Esophagus squamous epithelium (tissue), 5 donors: ENCODE results near the gene EPHA6. TPM values are rescaled to one million over a fixed set of nuclear protein-coding genes. Genes with fewer than 3 reads are reported as not detected.

Experiments
- DNase-seq: peaks from one replicate; lab custom pipeline; 2025; lab: John Stamatoyannopoulos, UW
- H3K27ac ChIP-seq, 4 donors: fragments of 200-600 bp; sonication (generic); one replicate each; pipeline ENCODE4 v1.5.1; 2016 to 2019; ENCODE audit warnings: mild to moderate bottlenecking in 1 of 4
- H3K27me3 ChIP-seq, 4 donors: fragments of 200-600 bp; sonication (generic); 1 replicate in 3 of 4; 2 replicates in 1 of 4; pipeline versions ENCODE4 v1.5.1 to v1.6.0; 2017 to 2021; ENCODE audit warnings: antibody characterized with exemption in 1 of 4
- H3K36me3 ChIP-seq, 3 donors: fragments of 200-600 bp; sonication (generic); one replicate each; pipeline ENCODE4 v1.5.1; 2016 to 2019
- H3K4me1 ChIP-seq, 3 donors: fragments of 200-600 bp; sonication (generic); one replicate each; pipeline ENCODE4 v1.5.1; 2017 to 2019
- H3K4me3 ChIP-seq, 4 donors: fragments of 200-600 bp; sonication (generic); 1 replicate in 3 of 4; 2 replicates in 1 of 4; pipeline ENCODE4 v1.5.1; 2016 to 2019; ENCODE audit warnings: mild to moderate bottlenecking in 2 of 4, moderate library complexity in 1 of 4
- H3K9me3 ChIP-seq, 3 donors: fragments of 200-600 bp; sonication (generic); one replicate each; pipeline ENCODE4 v1.5.1; 2016 to 2019
- POLR2A ChIP-seq, 4 donors: fragments of 450-650 bp; IDR thresholded peaks; one replicate each; pipeline ENCODE4 v1.6.1; 2017; ENCODE audit warnings: antibody characterized with exemption in 4 of 4, mild to moderate bottlenecking in 4 of 4, moderate library complexity in 3 of 4
- WGBS, 2 donors: methylation state at CpG; one replicate each; pipeline ENCODE4 v1.1.5; 2018; 5-methylcytosine and 5-hydroxymethylcytosine counted together
- intact Hi-C: fragments of 100-400 bp; cut with DNase I; formaldehyde crosslinking; loops from one replicate; pipeline ENCODE4 v1.15.0; 2022
- total RNA-seq, 4 donors: library from RNA; depleted of rRNA; stranded (reverse); fragments of >200 nt; gene quantifications; one replicate each; pipeline ENCODE4 v1.1.0, GENCODE V29; 2016
- TF ChIP-seq, protein P1 (sequence below), 6 experiments: fragments of 450-650 bp in 4 of 6; fragments of 200-600 bp in 2 of 6; sonication (generic) in 2 of 6; IDR thresholded peaks; one replicate each; pipeline ENCODE4 v1.5.1; 2016 to 2019; ENCODE audit warnings: antibody characterized with exemption in 6 of 6, mild to moderate bottlenecking in 4 of 6, moderate library complexity in 4 of 6
- donor health status: DM: yes; HTN: yes; CAD: no.

Gene EPHA6
- total RNA-seq, 4 donors from 2014 or later: 0.34 to 2.9 (median 1.5) TPM

DNA sequence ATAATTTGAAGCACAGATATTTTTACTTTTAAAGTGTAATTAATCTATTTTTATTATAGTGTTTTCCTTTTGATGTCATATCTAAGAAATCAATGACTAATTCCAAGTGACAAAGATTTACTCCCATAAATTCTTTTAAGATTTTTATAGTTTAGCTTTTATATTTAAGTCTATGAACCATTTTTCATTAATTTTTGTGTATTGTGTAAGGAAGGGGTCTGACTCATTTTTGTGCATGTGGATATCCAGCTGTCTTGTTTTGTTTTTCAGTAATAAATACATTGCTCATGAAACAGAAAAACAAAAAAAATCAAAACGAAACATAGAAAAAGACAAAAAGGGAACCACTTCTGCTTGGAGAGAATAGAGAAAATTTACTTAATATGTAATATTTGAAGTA, 145.1 kb downstream of the EPHA6 start:
- no peak for DNase-seq
- intact Hi-C loops: no loop called here
- H3K4me1 ChIP-seq: peaks cover 0 to 54% (median 10%) of the 10 kb centered on the region in 3 donors
- 28 to 37% methylated on average over 1 of the region's 1 CpG for WGBS, 2 donors
- no peak overlapping the region for H3K4me3 ChIP-seq
- no peak for TF ChIP-seq POLR2A (IDR thresholded peaks at IDR 0.05)
- TF ChIP-seq, protein P1, sequence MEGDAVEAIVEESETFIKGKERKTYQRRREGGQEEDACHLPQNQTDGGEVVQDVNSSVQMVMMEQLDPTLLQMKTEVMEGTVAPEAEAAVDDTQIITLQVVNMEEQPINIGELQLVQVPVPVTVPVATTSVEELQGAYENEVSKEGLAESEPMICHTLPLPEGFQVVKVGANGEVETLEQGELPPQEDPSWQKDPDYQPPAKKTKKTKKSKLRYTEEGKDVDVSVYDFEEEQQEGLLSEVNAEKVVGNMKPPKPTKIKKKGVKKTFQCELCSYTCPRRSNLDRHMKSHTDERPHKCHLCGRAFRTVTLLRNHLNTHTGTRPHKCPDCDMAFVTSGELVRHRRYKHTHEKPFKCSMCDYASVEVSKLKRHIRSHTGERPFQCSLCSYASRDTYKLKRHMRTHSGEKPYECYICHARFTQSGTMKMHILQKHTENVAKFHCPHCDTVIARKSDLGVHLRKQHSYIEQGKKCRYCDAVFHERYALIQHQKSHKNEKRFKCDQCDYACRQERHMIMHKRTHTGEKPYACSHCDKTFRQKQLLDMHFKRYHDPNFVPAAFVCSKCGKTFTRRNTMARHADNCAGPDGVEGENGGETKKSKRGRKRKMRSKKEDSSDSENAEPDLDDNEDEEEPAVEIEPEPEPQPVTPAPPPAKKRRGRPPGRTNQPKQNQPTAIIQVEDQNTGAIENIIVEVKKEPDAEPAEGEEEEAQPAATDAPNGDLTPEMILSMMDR (IDR thresholded peaks at IDR 0.05): no peak
- H3K27me3 ChIP-seq: no peaks in the 10 kb centered on the region
- H3K36me3 ChIP-seq: no peaks in the 10 kb centered on the region
- H3K9me3 ChIP-seq: no peaks in the 10 kb centered on the region
- H3K27ac ChIP-seq: peak overlapping the region in 3 of 4 donors; percentile 60 to 87 (median 73)

DNA sequence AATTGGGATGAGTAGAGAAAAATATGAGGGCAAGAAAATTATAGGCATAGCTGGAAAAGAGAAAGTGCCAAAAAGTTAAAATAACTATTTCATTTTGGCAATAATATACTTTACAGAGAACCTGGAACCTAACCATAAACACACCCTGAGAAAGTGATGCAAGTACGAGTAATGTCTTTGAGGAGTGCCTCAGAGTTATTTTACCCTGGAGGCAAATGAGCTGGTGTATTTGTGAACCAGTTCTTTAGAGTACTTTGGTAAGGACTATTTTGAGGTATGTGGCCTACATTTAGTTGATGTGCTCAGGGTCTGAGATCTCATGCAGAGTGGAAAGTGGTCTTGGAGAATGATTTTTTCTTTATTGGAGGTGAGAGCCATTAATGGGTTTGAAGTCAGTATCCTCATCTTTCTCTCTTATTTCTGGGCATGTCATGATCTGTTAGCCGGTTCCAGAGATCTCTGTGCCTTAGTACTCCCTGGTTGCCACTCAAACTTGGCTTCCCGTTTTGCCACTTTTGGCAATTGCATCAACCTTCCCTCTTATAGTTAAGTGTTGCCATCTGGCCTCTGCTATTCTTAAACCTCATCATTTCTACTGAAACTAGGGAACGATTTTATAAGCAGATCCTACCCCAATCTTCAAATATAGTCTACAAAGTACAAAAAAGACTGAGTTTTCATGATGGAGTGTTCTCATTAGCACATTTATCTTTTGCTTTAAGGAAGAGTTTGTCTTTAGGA, 145.7 kb downstream of the EPHA6 start:
- intact Hi-C loops: no loop called here
- WGBS, 2 donors: 30 to 36% methylated on average over 4 of the region's 4 CpGs
- H3K9me3 ChIP-seq: no peaks in the 10 kb centered on the region
- TF ChIP-seq, protein P1 (IDR thresholded peaks at IDR 0.05): no peak
- no peak for TF ChIP-seq POLR2A (IDR thresholded peaks at IDR 0.05)
- no peaks in the 10 kb centered on the region for H3K27me3 ChIP-seq
- no peak overlapping the region for H3K4me3 ChIP-seq
- H3K27ac ChIP-seq: peak overlapping the region; percentile 60 to 87 (median 68)
- H3K4me1 ChIP-seq: peaks cover 0 to 54% (median 10%) of the 10 kb centered on the region in 3 donors
- H3K36me3 ChIP-seq: no peaks in the 10 kb centered on the region
- DNase-seq: no peak

DNA sequence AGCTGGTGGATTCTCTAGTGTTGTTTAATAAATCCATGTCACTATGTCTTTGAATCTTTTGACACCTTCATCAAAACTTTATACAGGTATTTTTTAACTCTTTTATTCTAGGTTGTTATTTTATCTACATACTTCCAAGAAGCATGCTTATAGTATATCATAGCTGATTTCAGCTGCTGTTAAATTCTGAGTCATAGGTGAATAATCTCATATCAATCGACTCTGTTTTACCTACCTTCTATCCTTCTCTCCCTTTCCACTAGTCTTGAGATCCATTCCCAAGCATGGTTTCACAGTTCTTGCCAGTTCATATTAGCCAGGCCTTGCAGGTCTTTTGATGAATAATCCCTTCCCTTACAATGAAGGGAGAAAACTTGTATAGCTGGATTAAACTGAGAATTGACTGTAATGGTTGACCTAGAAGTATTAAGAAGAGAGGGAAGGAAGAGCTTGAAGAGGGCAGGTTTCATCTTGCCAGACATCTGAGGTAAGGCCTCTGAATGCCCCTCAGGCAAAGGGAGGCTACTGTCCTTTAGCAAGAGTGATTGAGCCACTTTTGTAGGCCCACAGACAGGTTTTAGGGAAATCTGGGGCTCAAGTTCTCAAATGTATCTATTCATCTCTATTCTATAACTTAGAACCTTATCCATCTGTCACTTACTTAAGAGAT, 146.4 kb downstream of the EPHA6 start:
- Histone ChIP-seq H3K4me3 (no peak overlapping the region), H3K4me1 (peaks cover 0 to 51% (median 10%) of the 10 kb centered on the region in 3 donors), H3K27me3 (no peaks in the 10 kb centered on the region), H3K27ac (peak overlapping the region; percentile 60 to 87 (median 68)), H3K9me3 (no peaks in the 10 kb centered on the region), H3K36me3 (no peaks in the 10 kb centered on the region)
- 33 to 40% methylated on average over 1 of the region's 1 CpG for WGBS, 2 donors
- TF ChIP-seq, protein P1 (IDR thresholded peaks at IDR 0.05): peak in 1 of 6 experiments; percentile 16
- no peak for TF ChIP-seq POLR2A (IDR thresholded peaks at IDR 0.05)
- intact Hi-C loops: no loop called here
- DNase-seq: no peak

DNA sequence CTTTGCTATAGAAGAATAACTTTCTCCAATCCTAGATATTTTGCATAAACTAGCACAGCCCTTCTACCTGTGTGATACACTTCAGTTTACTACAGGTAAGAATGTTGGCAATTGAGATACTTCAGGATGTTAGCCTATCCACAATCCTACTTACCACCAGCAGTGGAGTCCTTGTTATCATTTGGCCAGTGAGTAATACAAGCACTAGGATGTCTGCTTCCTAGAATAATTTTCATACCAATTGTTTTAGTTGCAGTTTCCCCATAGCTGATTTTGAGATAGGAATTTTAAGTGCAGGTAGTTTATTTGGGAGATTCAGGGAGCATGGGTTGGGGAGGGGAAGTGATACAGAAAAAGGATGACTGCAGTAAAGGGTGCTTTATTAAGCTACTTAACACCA, 147.2 kb downstream of the EPHA6 start:
- intact Hi-C loops: no loop called here
- H3K4me1 ChIP-seq: peaks cover 0 to 45% (median 10%) of the 10 kb centered on the region in 3 donors
- peak overlapping the region; percentile 17 to 87 (median 51) for H3K27ac ChIP-seq
- no peak for TF ChIP-seq POLR2A (IDR thresholded peaks at IDR 0.05)
- TF ChIP-seq, protein P1 (IDR thresholded peaks at IDR 0.05): no peak
- no peaks in the 10 kb centered on the region for H3K27me3 ChIP-seq
- H3K9me3 ChIP-seq: no peaks in the 10 kb centered on the region
- no peaks in the 10 kb centered on the region for H3K36me3 ChIP-seq
- DNase-seq: no peak
- no peak overlapping the region for H3K4me3 ChIP-seq
